Astrocyte (in vitro differentiated cells and primary cell): ENCODE data around the gene GYS1.
"Not testable (repeated sequence)": the region's sequence is repeated elsewhere in the genome, so short reads cannot be mapped to it uniquely, and the experiment has no call there.

ENCODE experiments used
- EZH2 ChIP-seq: IDR thresholded peaks from 2 replicates; pipeline ENCODE4 v1.6.1; 2012; ENCODE audit warnings: mild to moderate bottlenecking, low read length, inconsistent platforms; ENCODE audit not compliant: insufficient read depth
- TF ChIP-seq, protein P1 (sequence below): IDR thresholded peaks from 2 replicates; pipeline ENCODE4 v1.5.1; 2011; ENCODE audit warnings: low read depth, mild to moderate bottlenecking, inconsistent platforms, low read length, moderate library complexity; ENCODE audit not compliant: insufficient read depth

DNA sequence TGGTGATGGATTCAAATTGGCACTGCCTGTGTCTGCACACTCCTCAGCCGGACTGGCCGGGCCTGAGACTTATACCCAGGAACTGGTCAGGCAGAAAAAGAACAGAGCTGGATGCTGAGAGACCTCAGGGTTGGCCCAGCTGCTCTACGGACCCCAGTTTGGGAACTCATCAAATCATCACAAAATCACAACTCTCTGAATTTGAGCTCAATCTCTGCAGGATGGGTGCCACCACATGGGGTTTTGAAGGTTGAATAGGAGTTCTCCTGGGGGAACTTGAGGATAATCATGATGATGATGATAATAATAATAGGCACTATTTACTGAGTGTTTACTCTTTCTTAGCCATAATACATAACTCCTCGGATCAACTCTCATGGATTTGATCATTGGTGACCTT, 49.6 kb upstream of the GYS1 start:
- TF ChIP-seq, protein P1, sequence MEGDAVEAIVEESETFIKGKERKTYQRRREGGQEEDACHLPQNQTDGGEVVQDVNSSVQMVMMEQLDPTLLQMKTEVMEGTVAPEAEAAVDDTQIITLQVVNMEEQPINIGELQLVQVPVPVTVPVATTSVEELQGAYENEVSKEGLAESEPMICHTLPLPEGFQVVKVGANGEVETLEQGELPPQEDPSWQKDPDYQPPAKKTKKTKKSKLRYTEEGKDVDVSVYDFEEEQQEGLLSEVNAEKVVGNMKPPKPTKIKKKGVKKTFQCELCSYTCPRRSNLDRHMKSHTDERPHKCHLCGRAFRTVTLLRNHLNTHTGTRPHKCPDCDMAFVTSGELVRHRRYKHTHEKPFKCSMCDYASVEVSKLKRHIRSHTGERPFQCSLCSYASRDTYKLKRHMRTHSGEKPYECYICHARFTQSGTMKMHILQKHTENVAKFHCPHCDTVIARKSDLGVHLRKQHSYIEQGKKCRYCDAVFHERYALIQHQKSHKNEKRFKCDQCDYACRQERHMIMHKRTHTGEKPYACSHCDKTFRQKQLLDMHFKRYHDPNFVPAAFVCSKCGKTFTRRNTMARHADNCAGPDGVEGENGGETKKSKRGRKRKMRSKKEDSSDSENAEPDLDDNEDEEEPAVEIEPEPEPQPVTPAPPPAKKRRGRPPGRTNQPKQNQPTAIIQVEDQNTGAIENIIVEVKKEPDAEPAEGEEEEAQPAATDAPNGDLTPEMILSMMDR: not testable (repeated sequence)
- TF ChIP-seq EZH2: not testable (repeated sequence)
